SK-N-SH treated with all-trans-retinoic acid at 6 μM for 48 hours (cell line): ENCODE results near the gene CRYM.

ENCODE experiments used
- ATAC-seq: fragments of 200-7000 bp; cut with Tn5 transposase; 3 replicates; pipeline ENCODE4 v1.9.1; 2020; ENCODE audit warnings: mild to moderate bottlenecking, moderate library complexity
- ARNTL ChIP-seq: fragments of 450-650 bp; formaldehyde crosslinking; IDR thresholded peaks from 2 replicates; pipeline ENCODE4 v1.5.0; 2020; ENCODE audit warnings: low read depth, mild to moderate bottlenecking, moderate library complexity, borderline replicate concordance
- BACH2 ChIP-seq: fragments of 250-450 bp; sonication (Bioruptor Pico); IDR thresholded peaks from 2 replicates; pipeline ENCODE4 v1.9.0; 2021; ENCODE audit warnings: mild to moderate bottlenecking, borderline replicate concordance
- CREB5 ChIP-seq: fragments of 250-450 bp; sonication (Bioruptor Pico); IDR thresholded peaks from 2 replicates; pipeline ENCODE4 v1.5.1; 2020; ENCODE audit warnings: low read depth, mild to moderate bottlenecking, moderate library complexity
- CSDC2 ChIP-seq: fragments of 250-450 bp; sonication (Bioruptor Pico); IDR thresholded peaks from 2 replicates; pipeline ENCODE4 v1.5.0; 2020; ENCODE audit warnings: mild to moderate bottlenecking, moderate library complexity
- ESRRG ChIP-seq: fragments of 250-450 bp; sonication (Bioruptor Pico); IDR thresholded peaks from 2 replicates; pipeline ENCODE4 v1.6.1; 2021; ENCODE audit warnings: mild to moderate bottlenecking
- GLIS3 ChIP-seq: fragments of 250-450 bp; sonication (Bioruptor Pico); IDR thresholded peaks from 2 replicates; pipeline ENCODE4 v1.5.0; 2020; ENCODE audit warnings: mild to moderate bottlenecking, moderate library complexity
- ISL1 ChIP-seq: fragments of 250-450 bp; sonication (Bioruptor Pico); IDR thresholded peaks from 2 replicates; pipeline ENCODE4 v2.1.2; 2022; ENCODE audit warnings: mild to moderate bottlenecking, moderate library complexity
- OSR1 ChIP-seq: fragments of 250-450 bp; sonication (Bioruptor Pico); IDR thresholded peaks from 2 replicates; pipeline ENCODE4 v1.8.0; 2022; ENCODE audit warnings: moderate library complexity, mild to moderate bottlenecking, inconsistent platforms
- PATZ1 ChIP-seq: fragments of 250-450 bp; sonication (Bioruptor Pico); IDR thresholded peaks from 2 replicates; pipeline ENCODE4 v1.8.0; 2020; ENCODE audit warnings: mild to moderate bottlenecking, moderate library complexity, borderline replicate concordance
- POU6F1 ChIP-seq: fragments of 250-450 bp; sonication (Bioruptor Pico); IDR thresholded peaks from 2 replicates; pipeline ENCODE4 v1.8.0; 2021; ENCODE audit warnings: low read depth, mild to moderate bottlenecking, moderate library complexity, borderline replicate concordance
- PPARA ChIP-seq: fragments of 250-450 bp; sonication (Bioruptor Pico); IDR thresholded peaks from 2 replicates; pipeline ENCODE4 v1.5.0; 2020; ENCODE audit warnings: mild to moderate bottlenecking, borderline replicate concordance
- RARB ChIP-seq: fragments of 250-450 bp; sonication (Bioruptor Pico); IDR thresholded peaks from 2 replicates; pipeline ENCODE4 v1.8.0; 2021; ENCODE audit warnings: mild to moderate bottlenecking, moderate library complexity
- TCF4 ChIP-seq: fragments of 250-450 bp; sonication (Bioruptor Pico); IDR thresholded peaks from 2 replicates; pipeline ENCODE4 v1.8.0; 2021; ENCODE audit warnings: mild to moderate bottlenecking, moderate library complexity, borderline replicate concordance
- TOX ChIP-seq: fragments of 250-450 bp; sonication (Bioruptor Pico); IDR thresholded peaks from 2 replicates; pipeline ENCODE4 v1.8.0; 2021; ENCODE audit warnings: mild to moderate bottlenecking, moderate library complexity, borderline replicate concordance
- TSHZ2 ChIP-seq: fragments of 250-450 bp; sonication (Bioruptor Pico); IDR thresholded peaks from 2 replicates; pipeline ENCODE4 v1.5.0; 2020; ENCODE audit warnings: mild to moderate bottlenecking, moderate library complexity
- ZC3H10 ChIP-seq: fragments of 250-450 bp; sonication (Bioruptor Pico); IDR thresholded peaks from 2 replicates; pipeline ENCODE4 v1.5.1; 2021; ENCODE audit warnings: mild to moderate bottlenecking, moderate library complexity
- ZFP3 ChIP-seq: fragments of 250-450 bp; sonication (Bioruptor Pico); IDR thresholded peaks from 2 replicates; pipeline ENCODE4 v1.5.0; 2020; ENCODE audit warnings: mild to moderate bottlenecking, moderate library complexity
- ZFP30 ChIP-seq: fragments of 450-650 bp; formaldehyde crosslinking; IDR thresholded peaks from 2 replicates; pipeline ENCODE4 v1.5.0; 2022; ENCODE audit warnings: mild to moderate bottlenecking, moderate library complexity
- ZNF70 ChIP-seq: fragments of 450-650 bp; formaldehyde crosslinking; IDR thresholded peaks from 2 replicates; pipeline ENCODE4 v1.5.0; 2020; ENCODE audit warnings: mild to moderate bottlenecking, moderate library complexity
- ZNF8 ChIP-seq: fragments of 450-650 bp; formaldehyde crosslinking; IDR thresholded peaks from 2 replicates; pipeline ENCODE4 v1.5.0; 2020; ENCODE audit warnings: mild to moderate bottlenecking, moderate library complexity

CRYM gene

GRCh38 chr16:21228361-21228872 lies 49.7 kb downstream of the CRYM start:
- no peak for TF ChIP-seq POU6F1 (CRISPR knock-in tag)

GRCh38 chr16:21227866-21228265 lies 50.2 kb downstream of the CRYM start:
- ATAC-seq = no peak
- TF ChIP-seq TOX (CRISPR knock-in tag) = no peak
- no peak for TF ChIP-seq OSR1 (CRISPR knock-in tag)
- no peak for TF ChIP-seq ZNF8 (CRISPR knock-in tag)
- TF ChIP-seq ZC3H10 (CRISPR knock-in tag) = no peak
- TF ChIP-seq RARB = no peak
- TF ChIP-seq ZNF70 = no peak
- no peak for TF ChIP-seq TSHZ2 (CRISPR knock-in tag)
- no peak for TF ChIP-seq ISL1 (CRISPR knock-in tag)
- TF ChIP-seq BACH2 (CRISPR knock-in tag) = no peak
- no peak for TF ChIP-seq ZFP30
- TF ChIP-seq ZFP3 (CRISPR knock-in tag) = no peak
- no peak for TF ChIP-seq ESRRG (CRISPR knock-in tag)
- no peak for TF ChIP-seq POU6F1 (CRISPR knock-in tag)
- TF ChIP-seq, all 23 proteins: peak for 0

More at GRCh38 chr16:21228361-21228872, 49.7 kb downstream of the CRYM start:
- no peak for ATAC-seq

GRCh38 chr16:21226749-21227148 lies 51.3 kb downstream of the CRYM start:
- TF ChIP-seq RARB (no peak), PATZ1 (CRISPR knock-in tag) (no peak), ZNF8 (CRISPR knock-in tag) (no peak), PPARA (CRISPR knock-in tag) (no peak), CREB5 (CRISPR knock-in tag) (no peak), ESRRG (CRISPR knock-in tag) (no peak), TCF4 (CRISPR knock-in tag) (peak; percentile 35; the same call in 1 of the 2 replicates), ISL1 (CRISPR knock-in tag) (no peak), ZNF70 (no peak)
- TF ChIP-seq, all 23 proteins: peak for 1

GRCh38 chr16:21224800-21225199 lies 53.3 kb downstream of the CRYM start:
- no peak for ATAC-seq
- no peak for TF ChIP-seq TCF4 (CRISPR knock-in tag)
- no peak for TF ChIP-seq ARNTL (CRISPR knock-in tag)
- no peak for TF ChIP-seq CSDC2 (CRISPR knock-in tag)
- TF ChIP-seq GLIS3 (CRISPR knock-in tag) = no peak

More at GRCh38 chr16:21226749-21227148, 51.3 kb downstream of the CRYM start:
- no peak for ATAC-seq
